ENCODE results near the gene SLC6A7.

SLC6A7 gene

DNA sequence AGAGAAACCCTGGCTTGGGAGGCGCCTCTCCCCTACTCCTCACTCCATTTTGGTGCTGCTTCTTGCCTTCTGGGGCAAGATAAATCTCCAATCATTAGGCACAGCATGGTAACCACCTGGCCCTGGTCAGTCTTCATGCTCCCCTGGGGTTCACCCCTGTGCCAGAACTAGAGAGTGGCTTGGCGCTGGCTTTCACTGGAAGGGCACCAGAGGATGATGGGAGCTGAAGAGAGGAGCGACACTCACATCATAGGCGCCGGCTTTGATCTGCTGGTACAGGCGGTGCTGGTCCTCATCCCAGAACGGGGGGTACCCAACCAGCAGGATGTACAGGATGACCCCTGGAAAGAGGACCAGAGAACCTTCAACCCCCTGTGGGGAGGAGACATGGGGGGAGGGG, 61.6 kb downstream of the SLC6A7 start:
- H3K4ac ChIP-seq (ENCODE audit: low read depth, low read length): no peak overlapping the region
- no CpG with 5 or more reads among the region's 7 CpGs for WGBS (ENCODE audit: extremely low coverage, insufficient coverage, insufficient read length)
- no peak overlapping the region for H4K8ac ChIP-seq (ENCODE audit: low read depth, low read length)
- no peak overlapping the region for H3K4me2 ChIP-seq (ENCODE audit: low read length)
- no peak overlapping the region for H3K14ac ChIP-seq (ENCODE audit: low read length)
- no peaks in the 10 kb centered on the region for H3K9me3 ChIP-seq (ENCODE audit: insufficient read depth, low read depth, low read length)
- H4K12ac ChIP-seq (ENCODE audit: low read depth, low read length): no peak overlapping the region
- no peak overlapping the region for H3K4me3 ChIP-seq (ENCODE audit: low read depth, low read length)
- H3K27ac ChIP-seq (ENCODE audit: low read depth, low read length): no peak overlapping the region
- H3K79me2 ChIP-seq (ENCODE audit: control insufficient read depth, insufficient read depth, low read length, poor library complexity): no peaks in the 10 kb centered on the region
- H2AK5ac ChIP-seq (ENCODE audit: low read length): no peak overlapping the region
- H3K23ac ChIP-seq (ENCODE audit: low read length): no peak overlapping the region
- no peak overlapping the region for H2BK12ac ChIP-seq (ENCODE audit: low read length)
- H2BK5ac ChIP-seq (ENCODE audit: low read depth, low read length, poor library complexity): no peak overlapping the region
- no peaks in the 10 kb centered on the region for H3K36me3 ChIP-seq (ENCODE audit: control insufficient read depth in 1 of 2, insufficient read depth in 2 of 2, low read length in 2 of 2)
- no peak overlapping the region for H2AFZ ChIP-seq (ENCODE audit: insufficient read depth, low read length, poor library complexity)
- no peaks in the 10 kb centered on the region for H3K27me3 ChIP-seq (ENCODE audit: insufficient read depth, low read length)
- H4K91ac ChIP-seq (ENCODE audit: low read depth, low read length): no peak overlapping the region
- no peak overlapping the region for H3K9ac ChIP-seq (ENCODE audit: low read length)
- no peak overlapping the region for H3K18ac ChIP-seq (ENCODE audit: low read length)
- H2BK120ac ChIP-seq (ENCODE audit: insufficient read depth, low read length, poor library complexity): no peak overlapping the region
- H3K79me1 ChIP-seq (ENCODE audit: low read length): no peaks in the 10 kb centered on the region
- H3K4me1 ChIP-seq (ENCODE audit: control insufficient read depth in 1 of 2, insufficient read depth in 2 of 2, low read length in 2 of 2): no peaks in the 10 kb centered on the region
- no peak for DNase-seq

DNA sequence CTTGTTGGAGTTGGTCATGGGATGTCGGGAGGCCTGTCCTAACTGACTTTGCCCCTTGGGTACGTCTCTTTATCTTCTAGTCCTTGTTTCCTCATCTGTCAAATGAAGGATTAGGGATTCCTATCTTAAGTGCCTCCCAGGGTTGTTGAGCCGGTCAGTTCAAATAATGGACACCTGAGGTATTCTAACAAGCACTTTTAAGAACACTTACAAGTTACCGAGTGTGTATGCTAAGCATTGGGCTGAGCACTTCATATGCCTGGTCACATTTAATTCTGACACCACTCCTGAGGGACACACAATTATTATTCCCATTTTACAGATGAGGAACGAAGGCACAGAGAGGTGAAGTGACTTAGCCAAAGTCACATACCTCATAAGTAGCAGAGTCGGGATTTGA, 62.6 kb downstream of the SLC6A7 start:
- H3K4ac ChIP-seq (ENCODE audit: low read depth, low read length): no peak overlapping the region
- H3K27me3 ChIP-seq (ENCODE audit: insufficient read depth, low read length): no peaks in the 10 kb centered on the region
- H2BK120ac ChIP-seq (ENCODE audit: insufficient read depth, low read length, poor library complexity): no peak overlapping the region
- H4K91ac ChIP-seq (ENCODE audit: low read depth, low read length): no peak overlapping the region
- no peak overlapping the region for H3K4me3 ChIP-seq (ENCODE audit: low read depth, low read length)
- no peak overlapping the region for H3K9ac ChIP-seq (ENCODE audit: low read length)
- H2AK5ac ChIP-seq (ENCODE audit: low read length): no peak overlapping the region
- no peaks in the 10 kb centered on the region for H3K79me1 ChIP-seq (ENCODE audit: low read length)
- no peak overlapping the region for H4K8ac ChIP-seq (ENCODE audit: low read depth, low read length)
- H2BK12ac ChIP-seq (ENCODE audit: low read length): no peak overlapping the region
- no peaks in the 10 kb centered on the region for H3K4me1 ChIP-seq (ENCODE audit: control insufficient read depth in 1 of 2, insufficient read depth in 2 of 2, low read length in 2 of 2)
- no peaks in the 10 kb centered on the region for H3K79me2 ChIP-seq (ENCODE audit: control insufficient read depth, insufficient read depth, low read length, poor library complexity)
- no peak overlapping the region for H3K23ac ChIP-seq (ENCODE audit: low read length)
- H3K14ac ChIP-seq (ENCODE audit: low read length): no peak overlapping the region
- no peak overlapping the region for H3K27ac ChIP-seq (ENCODE audit: low read depth, low read length)
- H3K4me2 ChIP-seq (ENCODE audit: low read length): no peak overlapping the region
- H2AFZ ChIP-seq (ENCODE audit: insufficient read depth, low read length, poor library complexity): no peak overlapping the region
- H3K36me3 ChIP-seq (ENCODE audit: control insufficient read depth in 1 of 2, insufficient read depth in 2 of 2, low read length in 2 of 2): no peaks in the 10 kb centered on the region
- WGBS (ENCODE audit: extremely low coverage, insufficient coverage, insufficient read length): no CpG with 5 or more reads among the region's 6 CpGs
- H3K18ac ChIP-seq (ENCODE audit: low read length): no peak overlapping the region
- DNase-seq: no peak
- no peak overlapping the region for H2BK5ac ChIP-seq (ENCODE audit: low read depth, low read length, poor library complexity)
- H4K12ac ChIP-seq (ENCODE audit: low read depth, low read length): no peak overlapping the region
- H3K9me3 ChIP-seq (ENCODE audit: insufficient read depth, low read depth, low read length): no peaks in the 10 kb centered on the region

GRCh38 chr5:150253416-150254208, 63.8 kb downstream of the SLC6A7 start:
- Histone ChIP-seq H4K91ac (ENCODE audit: low read depth, low read length) (no peak overlapping the region), H2AK5ac (ENCODE audit: low read length) (no peak overlapping the region), H2BK5ac (ENCODE audit: low read depth, low read length, poor library complexity) (no peak overlapping the region), H3K9me3 (ENCODE audit: insufficient read depth, low read depth, low read length) (no peaks in the 10 kb centered on the region), H3K4me1 (ENCODE audit: control insufficient read depth in 1 of 2, insufficient read depth in 2 of 2, low read length in 2 of 2) (no peaks in the 10 kb centered on the region), H3K18ac (ENCODE audit: low read length) (no peak overlapping the region), H3K4me2 (ENCODE audit: low read length) (no peak overlapping the region), H3K14ac (ENCODE audit: low read length) (no peak overlapping the region), H3K4me3 (ENCODE audit: low read depth, low read length) (no peak overlapping the region), H3K79me1 (ENCODE audit: low read length) (no peaks in the 10 kb centered on the region), H3K9ac (ENCODE audit: low read length) (no peak overlapping the region), H3K23ac (ENCODE audit: low read length) (no peak overlapping the region), H3K27ac (ENCODE audit: low read depth, low read length) (no peak overlapping the region), H4K12ac (ENCODE audit: low read depth, low read length) (no peak overlapping the region), H3K27me3 (ENCODE audit: insufficient read depth, low read length) (no peaks in the 10 kb centered on the region), H3K79me2 (ENCODE audit: control insufficient read depth, insufficient read depth, low read length, poor library complexity) (no peaks in the 10 kb centered on the region), H2AFZ (ENCODE audit: insufficient read depth, low read length, poor library complexity) (no peak overlapping the region), H2BK12ac (ENCODE audit: low read length) (no peak overlapping the region), H2BK120ac (ENCODE audit: insufficient read depth, low read length, poor library complexity) (no peak overlapping the region), H3K36me3 (ENCODE audit: control insufficient read depth in 1 of 2, insufficient read depth in 2 of 2, low read length in 2 of 2) (no peaks in the 10 kb centered on the region), H4K8ac (ENCODE audit: low read depth, low read length) (no peak overlapping the region), H3K4ac (ENCODE audit: low read depth, low read length) (no peak overlapping the region)
- DNase-seq: no peak
- no CpG with 5 or more reads among the region's 10 CpGs for WGBS (ENCODE audit: extremely low coverage, insufficient coverage, insufficient read length)

DNA sequence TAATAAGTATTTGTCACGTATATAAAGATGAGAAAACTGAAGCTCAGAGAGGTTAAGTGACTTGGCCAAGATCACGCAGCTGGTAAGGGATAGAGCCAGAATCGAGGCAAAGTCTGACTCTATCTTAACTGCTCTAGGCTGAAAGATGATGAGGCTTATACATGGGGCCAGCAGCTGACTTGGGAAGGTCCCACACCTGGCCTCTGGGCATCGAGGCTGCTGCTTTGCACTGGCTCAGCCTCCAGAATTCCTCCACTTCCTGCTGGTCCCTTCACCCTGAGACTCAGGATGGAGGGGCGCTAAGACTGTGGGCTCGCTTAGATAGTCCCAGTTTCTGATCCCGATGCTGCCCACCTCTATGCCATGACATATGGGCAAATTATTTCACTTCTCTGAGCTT, 64.5 kb downstream of the SLC6A7 start:
- no peak overlapping the region for H4K12ac ChIP-seq (ENCODE audit: low read depth, low read length)
- H3K4me3 ChIP-seq (ENCODE audit: low read depth, low read length): no peak overlapping the region
- H3K4me2 ChIP-seq (ENCODE audit: low read length): no peak overlapping the region
- H3K9me3 ChIP-seq (ENCODE audit: insufficient read depth, low read depth, low read length): no peaks in the 10 kb centered on the region
- no peak overlapping the region for H4K91ac ChIP-seq (ENCODE audit: low read depth, low read length)
- no peak overlapping the region for H3K18ac ChIP-seq (ENCODE audit: low read length)
- no peak overlapping the region for H3K23ac ChIP-seq (ENCODE audit: low read length)
- no peaks in the 10 kb centered on the region for H3K79me1 ChIP-seq (ENCODE audit: low read length)
- no peak overlapping the region for H2AFZ ChIP-seq (ENCODE audit: insufficient read depth, low read length, poor library complexity)
- H3K9ac ChIP-seq (ENCODE audit: low read length): no peak overlapping the region
- no peak overlapping the region for H3K4ac ChIP-seq (ENCODE audit: low read depth, low read length)
- no peak overlapping the region for H2BK5ac ChIP-seq (ENCODE audit: low read depth, low read length, poor library complexity)
- DNase-seq: no peak
- H3K79me2 ChIP-seq (ENCODE audit: control insufficient read depth, insufficient read depth, low read length, poor library complexity): no peaks in the 10 kb centered on the region
- no peaks in the 10 kb centered on the region for H3K36me3 ChIP-seq (ENCODE audit: control insufficient read depth in 1 of 2, insufficient read depth in 2 of 2, low read length in 2 of 2)
- H3K4me1 ChIP-seq (ENCODE audit: control insufficient read depth in 1 of 2, insufficient read depth in 2 of 2, low read length in 2 of 2): no peaks in the 10 kb centered on the region
- H2BK120ac ChIP-seq (ENCODE audit: insufficient read depth, low read length, poor library complexity): no peak overlapping the region
- no peaks in the 10 kb centered on the region for H3K27me3 ChIP-seq (ENCODE audit: insufficient read depth, low read length)
- H4K8ac ChIP-seq (ENCODE audit: low read depth, low read length): no peak overlapping the region
- H3K27ac ChIP-seq (ENCODE audit: low read depth, low read length): no peak overlapping the region
- H3K14ac ChIP-seq (ENCODE audit: low read length): no peak overlapping the region
- WGBS (ENCODE audit: extremely low coverage, insufficient coverage, insufficient read length): no CpG with 5 or more reads among the region's 7 CpGs
- no peak overlapping the region for H2AK5ac ChIP-seq (ENCODE audit: low read length)
- H2BK12ac ChIP-seq (ENCODE audit: low read length): no peak overlapping the region

All from trophoblast cell (in vitro differentiated cells and primary cell).